NCI-H128 (cell line): ENCODE data around the gene DIS3L2.
"Not testable (repeated sequence)": the region's sequence is repeated elsewhere in the genome, so short reads cannot be mapped to it uniquely, and the experiment has no call there.

Experiments
- DNase-seq: peaks from one replicate; lab custom pipeline; 2025; ENCODE audit not compliant: unreplicated experiment; lab: John Stamatoyannopoulos, UW

Gene DIS3L2

GRCh38 chr2:232328516-232329460 lies 367.3 kb downstream of the DIS3L2 start:
- no peak for DNase-seq

- no peak for DNase-seq
These were observed 368.2 kb downstream of the DIS3L2 start for GRCh38 chr2:232329716-232330067.

- no peak for DNase-seq
These were observed 368.8 kb downstream of the DIS3L2 start for GRCh38 chr2:232330068-232330999.

GRCh38 chr2:232331061-232331460 lies 369.5 kb downstream of the DIS3L2 start:
- DNase-seq, result not testable (repeated sequence)

- DNase-seq, result not testable (repeated sequence)
These were observed 370.1 kb downstream of the DIS3L2 start for GRCh38 chr2:232331641-232332040.

GRCh38 chr2:232332244-232332939 lies 370.9 kb downstream of the DIS3L2 start:
- not testable (repeated sequence) for DNase-seq

- no peak for DNase-seq
These were observed 371.4 kb downstream of the DIS3L2 start for GRCh38 chr2:232332940-232333259.

- DNase-seq, result no peak
These were observed 372.0 kb downstream of the DIS3L2 start for GRCh38 chr2:232333361-232334135.

GRCh38 chr2:232334136-232334884 lies 372.8 kb downstream of the DIS3L2 start:
- not testable (repeated sequence) for DNase-seq

- DNase-seq, result not testable (repeated sequence)
These were observed 373.3 kb downstream of the DIS3L2 start for GRCh38 chr2:232334885-232335205.

GRCh38 chr2:232335206-232335858 lies 373.8 kb downstream of the DIS3L2 start:
- DNase-seq, result not testable (repeated sequence)

- no peak for DNase-seq
These were observed 374.3 kb downstream of the DIS3L2 start for GRCh38 chr2:232335859-232336215.

GRCh38 chr2:232336241-232336736 lies 374.8 kb downstream of the DIS3L2 start:
- no peak for DNase-seq

GRCh38 chr2:232336981-232337720 lies 375.6 kb downstream of the DIS3L2 start:
- no peak for DNase-seq

- not testable (repeated sequence) for DNase-seq
These were observed 376.7 kb downstream of the DIS3L2 start for GRCh38 chr2:232338094-232338758.

- no peak for DNase-seq
These were observed 377.2 kb downstream of the DIS3L2 start for GRCh38 chr2:232338759-232339106.

- no peak for DNase-seq
These were observed 377.9 kb downstream of the DIS3L2 start for GRCh38 chr2:232339121-232340081.
